Adrenal gland (tissue), 5 donors: Measurements from ENCODE around the gene NEU2.

Source experiments
- POLR2A ChIP-seq, 2 donors: fragments of 450-650 bp; IDR thresholded peaks; one replicate each; pipeline ENCODE4 v1.6.1; 2017; ENCODE audit warnings: antibody characterized with exemption in 2 of 2, mild to moderate bottlenecking in 2 of 2, moderate library complexity in 1 of 2
- TF ChIP-seq, protein P1 (sequence below), 6 experiments: fragments of 450-650 bp in 4 of 6; fragments of 200-600 bp in 2 of 6; sonication (generic) in 1 of 6; IDR thresholded peaks; 1 replicate in 5 of 6; 2 replicates in 1 of 6; pipeline versions ENCODE4 v1.5.1 to v1.8.0; 2016 to 2021; ENCODE audit warnings: antibody characterized with exemption in 6 of 6, mild to moderate bottlenecking in 2 of 6, moderate library complexity in 1 of 6
- donor health status: DM: no; HTN: no; CAD: no.

DNA sequence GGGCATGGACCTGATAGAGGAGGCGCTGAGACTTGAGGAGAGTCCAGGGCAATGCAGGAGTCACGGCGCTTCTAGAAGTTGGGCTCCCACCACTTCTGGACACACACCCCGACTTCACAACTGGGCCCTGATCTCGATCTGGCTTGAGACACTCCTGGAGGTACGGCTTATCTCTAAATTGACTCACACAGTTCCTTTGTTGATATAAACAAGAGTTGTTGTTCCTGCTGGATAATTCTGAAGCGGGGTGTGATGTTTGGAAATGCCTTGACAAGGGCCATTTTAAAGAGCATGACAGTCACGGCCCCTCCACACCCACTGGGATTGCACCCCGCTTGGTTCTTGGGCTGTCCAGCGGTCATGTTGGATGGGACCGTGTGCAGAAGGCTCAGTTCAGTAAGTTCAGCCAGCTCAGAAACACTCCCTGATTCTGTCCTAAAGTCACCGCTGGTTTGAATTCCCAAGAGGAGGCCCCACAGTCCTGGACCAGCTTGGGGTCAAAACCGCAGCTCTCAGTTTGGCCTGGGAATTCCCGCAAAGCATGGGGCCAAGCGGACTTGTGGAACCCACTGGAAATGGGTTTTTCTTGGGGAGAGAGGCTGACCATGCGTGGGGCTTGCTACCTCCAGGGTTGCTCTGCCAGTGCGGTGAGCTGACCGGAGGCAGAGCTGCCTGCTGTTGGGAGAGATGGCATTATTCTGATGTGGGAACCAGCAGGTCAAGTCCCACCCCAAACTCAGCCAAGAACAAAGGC lies 9.3 kb upstream of the NEU2 start:
- TF ChIP-seq, protein P1, sequence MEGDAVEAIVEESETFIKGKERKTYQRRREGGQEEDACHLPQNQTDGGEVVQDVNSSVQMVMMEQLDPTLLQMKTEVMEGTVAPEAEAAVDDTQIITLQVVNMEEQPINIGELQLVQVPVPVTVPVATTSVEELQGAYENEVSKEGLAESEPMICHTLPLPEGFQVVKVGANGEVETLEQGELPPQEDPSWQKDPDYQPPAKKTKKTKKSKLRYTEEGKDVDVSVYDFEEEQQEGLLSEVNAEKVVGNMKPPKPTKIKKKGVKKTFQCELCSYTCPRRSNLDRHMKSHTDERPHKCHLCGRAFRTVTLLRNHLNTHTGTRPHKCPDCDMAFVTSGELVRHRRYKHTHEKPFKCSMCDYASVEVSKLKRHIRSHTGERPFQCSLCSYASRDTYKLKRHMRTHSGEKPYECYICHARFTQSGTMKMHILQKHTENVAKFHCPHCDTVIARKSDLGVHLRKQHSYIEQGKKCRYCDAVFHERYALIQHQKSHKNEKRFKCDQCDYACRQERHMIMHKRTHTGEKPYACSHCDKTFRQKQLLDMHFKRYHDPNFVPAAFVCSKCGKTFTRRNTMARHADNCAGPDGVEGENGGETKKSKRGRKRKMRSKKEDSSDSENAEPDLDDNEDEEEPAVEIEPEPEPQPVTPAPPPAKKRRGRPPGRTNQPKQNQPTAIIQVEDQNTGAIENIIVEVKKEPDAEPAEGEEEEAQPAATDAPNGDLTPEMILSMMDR (IDR thresholded peaks at IDR 0.05) = no peak
- TF ChIP-seq POLR2A (IDR thresholded peaks at IDR 0.05) = no peak
